ENCODE results near the gene ZDHHC14.

ZDHHC14 gene

DNA sequence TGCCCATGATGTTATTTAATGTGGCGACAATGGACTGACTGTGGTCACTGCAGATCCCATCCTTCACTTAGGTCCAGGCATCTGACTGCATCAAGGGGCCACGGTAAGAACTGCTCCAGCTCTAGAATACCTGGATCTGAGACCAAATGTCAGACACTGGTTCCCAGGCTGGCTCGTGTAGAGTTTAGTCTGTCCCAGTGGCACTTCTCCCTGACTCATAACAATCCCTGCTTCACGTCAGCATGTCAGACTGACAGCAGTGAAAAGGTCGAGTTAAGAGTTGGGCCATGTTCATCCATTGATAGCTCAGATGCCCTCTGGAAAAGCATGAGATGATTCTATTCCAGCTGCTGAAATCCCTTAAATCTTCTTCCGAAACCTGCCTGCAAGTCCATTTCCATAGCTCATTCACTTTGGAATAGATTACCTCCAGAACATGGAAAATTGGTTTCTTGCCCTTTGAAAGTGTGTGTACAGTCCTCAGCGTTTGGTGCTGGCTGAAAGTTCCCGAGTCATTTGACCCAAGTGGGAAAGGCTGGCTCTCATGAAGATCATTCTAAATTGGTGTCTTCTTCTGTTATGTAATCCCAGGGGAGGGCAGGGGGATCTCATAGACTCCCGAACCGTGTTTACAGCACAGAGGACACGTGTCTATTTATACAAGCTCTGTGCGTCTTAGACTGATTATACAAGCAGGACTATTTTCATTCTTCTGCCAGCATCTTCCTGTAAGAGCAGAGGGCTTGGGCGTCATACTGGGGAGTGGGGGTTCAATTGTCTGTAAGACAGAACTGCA, 160.8 kb downstream of the ZDHHC14 start:
- Histone ChIP-seq H3K4me3 (replicated peaks; ENCODE audit: insufficient read depth, low read length) (no peak overlapping the region), H3K27ac (replicated peaks) (no peak overlapping the region), H3K27me3 (ENCODE audit: insufficient read depth, poor library complexity, severe bottlenecking) (no peaks in the 10 kb centered on the region)
- no peak for DNase-seq (ENCODE audit: low read depth in 1 of 2, low spot score in 1 of 2)
- TF ChIP-seq CTCF (IDR thresholded peaks at IDR 0.05; ENCODE audit: insufficient read depth, low read length) (no peak), GABPA (IDR thresholded peaks at IDR 0.05; ENCODE audit: low read depth) (no peak)

DNA sequence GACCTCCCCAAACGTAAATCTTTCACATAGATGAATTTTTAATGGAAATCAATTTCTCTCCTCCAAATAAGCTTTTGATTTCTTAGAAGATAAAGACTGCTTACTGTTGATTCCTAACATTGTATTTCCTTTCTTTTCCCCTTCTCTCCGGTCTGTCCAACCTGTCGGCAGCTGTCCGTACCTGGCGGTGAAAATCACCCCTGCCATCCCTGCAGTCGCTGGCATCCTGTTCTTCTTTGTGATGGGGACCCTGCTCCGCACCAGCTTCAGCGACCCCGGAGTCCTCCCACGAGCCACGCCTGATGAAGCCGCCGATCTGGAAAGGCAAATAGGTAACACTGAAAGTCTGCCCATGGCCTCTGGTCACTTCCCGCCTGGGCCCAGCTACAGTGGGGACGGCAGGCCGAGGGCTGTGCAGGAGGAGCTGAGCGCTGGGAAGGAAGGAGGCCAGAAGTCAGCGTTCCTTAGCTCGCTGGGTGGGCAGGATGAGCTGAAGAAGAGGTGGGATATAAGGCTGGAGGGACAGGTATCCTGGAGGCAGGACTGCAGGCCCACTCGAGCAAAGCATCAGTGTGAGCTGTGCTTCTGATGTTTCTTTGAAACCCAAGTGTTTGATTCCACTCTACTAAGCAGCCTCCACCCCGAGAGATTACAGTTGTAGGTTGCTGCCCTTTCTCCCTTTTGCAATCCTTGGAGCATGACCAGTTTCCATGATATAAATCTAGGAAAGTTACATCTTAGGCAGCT, 161.6 kb downstream of the ZDHHC14 start:
- Histone ChIP-seq H3K4me3 (replicated peaks; ENCODE audit: insufficient read depth, low read length) (no peak overlapping the region), H3K27ac (replicated peaks) (no peak overlapping the region), H3K27me3 (ENCODE audit: insufficient read depth, poor library complexity, severe bottlenecking) (no peaks in the 10 kb centered on the region)
- no peak for TF ChIP-seq POLR2AphosphoS5 (IDR thresholded peaks at IDR 0.05; ENCODE audit: low read depth)
- no peak for TF ChIP-seq REST (IDR thresholded peaks at IDR 0.05; ENCODE audit: insufficient replicate concordance, low read depth)
- no peak for TF ChIP-seq GABPA (IDR thresholded peaks at IDR 0.05; ENCODE audit: low read depth)
- TF ChIP-seq SPI1 (IDR thresholded peaks at IDR 0.05; ENCODE audit: borderline replicate concordance, low read depth) = no peak
- TF ChIP-seq CTCF (IDR thresholded peaks at IDR 0.05; ENCODE audit: insufficient read depth, low read length) = no peak
- no peak for DNase-seq (ENCODE audit: low read depth in 1 of 2, low spot score in 1 of 2)

GRCh38 chr6:157546321-157546720, 165.3 kb downstream of the ZDHHC14 start:
- Histone ChIP-seq H3K4me3 (replicated peaks; ENCODE audit: insufficient read depth, low read length) (no peak overlapping the region), H3K27ac (replicated peaks) (no peak overlapping the region), H3K27me3 (ENCODE audit: insufficient read depth, poor library complexity, severe bottlenecking) (no peaks in the 10 kb centered on the region)
- TF ChIP-seq REST (IDR thresholded peaks at IDR 0.05; ENCODE audit: insufficient replicate concordance, low read depth) (no peak), GABPA (IDR thresholded peaks at IDR 0.05; ENCODE audit: low read depth) (no peak), POLR2AphosphoS5 (IDR thresholded peaks at IDR 0.05; ENCODE audit: low read depth) (no peak), CTCF (IDR thresholded peaks at IDR 0.05; ENCODE audit: insufficient read depth, low read length) (no peak), SPI1 (IDR thresholded peaks at IDR 0.05; ENCODE audit: borderline replicate concordance, low read depth) (no peak)
- no peak for DNase-seq (ENCODE audit: low read depth in 1 of 2, low spot score in 1 of 2)
